HepG2 (cell line): ENCODE measurements around the gene FLAD1. TPM values are rescaled to one million over a fixed set of nuclear protein-coding genes. Genes with fewer than 3 reads are reported as not detected.

Experiments
- AKAP8 ChIP-seq: sonication (generic); formaldehyde crosslinking; IDR thresholded peaks from 2 replicates; pipeline ENCODE4 v1.5.1; 2020; ENCODE audit warnings: mild to moderate bottlenecking, missing genetic modification reagents
- CBFB ChIP-seq: sonication (generic); formaldehyde crosslinking; IDR thresholded peaks from 2 replicates; pipeline ENCODE4 v1.4.0; 2020; ENCODE audit warnings: missing genetic modification reagents
- ETV5 ChIP-seq: IDR thresholded peaks from 2 replicates; pipeline ENCODE4 v1.6.1; 2018; ENCODE audit warnings: missing biosample characterization, missing genetic modification reagents, inconsistent platforms, borderline replicate concordance
- FIP1L1 ChIP-seq: fragments of 200-400 bp; formaldehyde crosslinking; IDR thresholded peaks from 2 replicates; pipeline ENCODE4 v1.6.1; 2018; ENCODE audit warnings: low read depth, mild to moderate bottlenecking, low read length, moderate library complexity, borderline replicate concordance; ENCODE audit not compliant: insufficient read depth
- KMT2B ChIP-seq: IDR thresholded peaks from 2 replicates; pipeline ENCODE4 v1.6.1; 2016; ENCODE audit warnings: missing genetic modification reagents, missing compliant biosample characterization
- NR2C2 ChIP-seq: sonication (generic); formaldehyde crosslinking; IDR thresholded peaks from 2 replicates; pipeline ENCODE4 v1.4.0; 2020; ENCODE audit warnings: missing genetic modification reagents, mild to moderate bottlenecking, moderate library complexity, borderline replicate concordance
- PCBP1 ChIP-seq: fragments of 200-400 bp; formaldehyde crosslinking; IDR thresholded peaks from 2 replicates; pipeline ENCODE4 v1.6.1; 2017; ENCODE audit warnings: mild to moderate bottlenecking, low read depth, low read length, borderline replicate concordance
- PHF21A ChIP-seq: sonication (generic); formaldehyde crosslinking; IDR thresholded peaks from 2 replicates; pipeline ENCODE4 v1.5.0; 2020; ENCODE audit warnings: mild to moderate bottlenecking, missing genetic modification reagents
- PRDM10 ChIP-seq: sonication (generic); formaldehyde crosslinking; IDR thresholded peaks from 2 replicates; pipeline ENCODE4 v1.4.0; 2020; ENCODE audit warnings: low read depth, missing genetic modification reagents
- RBM22 ChIP-seq: fragments of 200-400 bp; formaldehyde crosslinking; optimal IDR thresholded peaks from 2 replicates; pipeline ENCODE3; 2017; ENCODE audit warnings: mild to moderate bottlenecking, low read length, moderate library complexity
- RFX1 ChIP-seq: fragments of 450-650 bp; IDR thresholded peaks from 2 replicates; pipeline ENCODE4 v1.6.1; 2017
- SCMH1 ChIP-seq: sonication (generic); formaldehyde crosslinking; IDR thresholded peaks from 2 replicates; pipeline ENCODE4 v1.9.0; 2021; ENCODE audit warnings: missing genetic modification reagents, mild to moderate bottlenecking, borderline replicate concordance
- TAF15 ChIP-seq: fragments of 200-400 bp; formaldehyde crosslinking; IDR thresholded peaks from one replicate; pipeline ENCODE4 v1.6.1; 2018; ENCODE audit warnings: mild to moderate bottlenecking, low read depth, low read length; ENCODE audit not compliant: poor library complexity, severe bottlenecking
- TCF7 ChIP-seq: sonication (generic); IDR thresholded peaks from 2 replicates; pipeline ENCODE4 v1.6.1; 2016; ENCODE audit warnings: antibody characterized with exemption, low read depth
- ZC3H4 ChIP-seq: sonication (generic); formaldehyde crosslinking; IDR thresholded peaks from 2 replicates; pipeline ENCODE4 v1.4.0; 2020; ENCODE audit warnings: missing genetic modification reagents, borderline replicate concordance
- ZFP1 ChIP-seq: IDR thresholded peaks from 2 replicates; pipeline ENCODE4 v1.6.1; 2016
- ZNF331 ChIP-seq: sonication (generic); formaldehyde crosslinking; IDR thresholded peaks from 2 replicates; pipeline ENCODE4 v1.4.0; 2020; ENCODE audit warnings: missing genetic modification reagents
- ZNF543 ChIP-seq: sonication (generic); formaldehyde crosslinking; IDR thresholded peaks from 2 replicates; pipeline ENCODE4 v1.4.0; 2020; ENCODE audit warnings: mild to moderate bottlenecking, missing genetic modification reagents
- ZNF790 ChIP-seq: sonication (generic); formaldehyde crosslinking; IDR thresholded peaks from 2 replicates; pipeline ENCODE4 v1.8.0; 2022; ENCODE audit warnings: missing genetic modification reagents, mild to moderate bottlenecking, borderline replicate concordance
- ZNF850 ChIP-seq: sonication (generic); formaldehyde crosslinking; conservative IDR thresholded peaks from 2 replicates; pipeline ENCODE4 v1.9.0; 2021; ENCODE audit warnings: mild to moderate bottlenecking, missing genetic modification reagents
- ZSCAN25 ChIP-seq: sonication (generic); formaldehyde crosslinking; IDR thresholded peaks from 2 replicates; pipeline ENCODE4 v1.8.0; 2022; ENCODE audit warnings: mild to moderate bottlenecking, missing genetic modification reagents
- ZSCAN9 ChIP-seq: IDR thresholded peaks from 2 replicates; pipeline ENCODE4 v1.6.1; 2016; ENCODE audit warnings: borderline replicate concordance
- polyA plus RNA-seq, 8 experiments: library from polyadenylated mRNA; depleted of rRNA in 3 of 8; stranded (reverse) in 7 of 8; unstranded in 1 of 8; fragments of >200 nt; fragmentation: Illumina TruSeq in 4 of 8; extraction: Trizol in 4 of 8; gene quantifications; 2 replicates each; pipeline versions ENCODE4 v1.2.1 to v1.2.3, GENCODE V29; 2011 to 2016; ENCODE audit warnings: low read depth in 4 of 8, missing spikeins in 1 of 8, mixed read lengths in 1 of 8; ENCODE audit not compliant: insufficient read depth in 1 of 8
- total RNA-seq, 5 experiments: library from RNA; depleted of rRNA; stranded (reverse); fragments of >200 nt; fragmentation: Illumina TruSeq; extraction: Trizol; gene quantifications; 2 replicates each; pipeline ENCODE4 v1.2.3, GENCODE V29; 2016; ENCODE audit warnings: low read depth in 1 of 5
- TF ChIP-seq, protein P1 (sequence below): sonication (generic); formaldehyde crosslinking; conservative IDR thresholded peaks from 2 replicates; pipeline ENCODE4 v1.4.0; 2020; ENCODE audit warnings: mild to moderate bottlenecking, missing genetic modification reagents, moderate library complexity
- TF ChIP-seq, protein P2 (sequence below): sonication (generic); formaldehyde crosslinking; IDR thresholded peaks from 2 replicates; pipeline ENCODE4 v1.5.0; 2020; ENCODE audit warnings: missing genetic modification reagents, mild to moderate bottlenecking, borderline replicate concordance

FLAD1 gene
- total and polyA plus RNA-seq, 2 of the 13 experiments (the other 11 are each of a cell fraction or from before 2014, with no cell fraction given), result 25.9 to 32.8 TPM

GRCh38 chr1:155003766-155004351 lies 20.7 kb downstream of the FLAD1 start (continued):
- TF ChIP-seq, protein P1, sequence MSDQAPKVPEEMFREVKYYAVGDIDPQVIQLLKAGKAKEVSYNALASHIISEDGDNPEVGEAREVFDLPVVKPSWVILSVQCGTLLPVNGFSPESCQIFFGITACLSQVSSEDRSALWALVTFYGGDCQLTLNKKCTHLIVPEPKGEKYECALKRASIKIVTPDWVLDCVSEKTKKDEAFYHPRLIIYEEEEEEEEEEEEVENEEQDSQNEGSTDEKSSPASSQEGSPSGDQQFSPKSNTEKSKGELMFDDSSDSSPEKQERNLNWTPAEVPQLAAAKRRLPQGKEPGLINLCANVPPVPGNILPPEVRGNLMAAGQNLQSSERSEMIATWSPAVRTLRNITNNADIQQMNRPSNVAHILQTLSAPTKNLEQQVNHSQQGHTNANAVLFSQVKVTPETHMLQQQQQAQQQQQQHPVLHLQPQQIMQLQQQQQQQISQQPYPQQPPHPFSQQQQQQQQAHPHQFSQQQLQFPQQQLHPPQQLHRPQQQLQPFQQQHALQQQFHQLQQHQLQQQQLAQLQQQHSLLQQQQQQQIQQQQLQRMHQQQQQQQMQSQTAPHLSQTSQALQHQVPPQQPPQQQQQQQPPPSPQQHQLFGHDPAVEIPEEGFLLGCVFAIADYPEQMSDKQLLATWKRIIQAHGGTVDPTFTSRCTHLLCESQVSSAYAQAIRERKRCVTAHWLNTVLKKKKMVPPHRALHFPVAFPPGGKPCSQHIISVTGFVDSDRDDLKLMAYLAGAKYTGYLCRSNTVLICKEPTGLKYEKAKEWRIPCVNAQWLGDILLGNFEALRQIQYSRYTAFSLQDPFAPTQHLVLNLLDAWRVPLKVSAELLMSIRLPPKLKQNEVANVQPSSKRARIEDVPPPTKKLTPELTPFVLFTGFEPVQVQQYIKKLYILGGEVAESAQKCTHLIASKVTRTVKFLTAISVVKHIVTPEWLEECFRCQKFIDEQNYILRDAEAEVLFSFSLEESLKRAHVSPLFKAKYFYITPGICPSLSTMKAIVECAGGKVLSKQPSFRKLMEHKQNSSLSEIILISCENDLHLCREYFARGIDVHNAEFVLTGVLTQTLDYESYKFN (CRISPR knock-in tag), result peak; percentile 61; the same call in 1 of the 2 replicates
- no peak for TF ChIP-seq TAF15
- TF ChIP-seq CBFB (CRISPR knock-in tag), result 0 out of 2 replicates have a peak, but pooled peaks have one; percentile 20
- no peak for TF ChIP-seq FIP1L1
- no peak for TF ChIP-seq ZC3H4
- no peak for TF ChIP-seq ZNF790 (CRISPR knock-in tag)
- TF ChIP-seq ZFP1 (CRISPR knock-in tag), result no peak
- TF ChIP-seq TCF7, result peak; percentile 58; the same call in 1 of the 2 replicates
- TF ChIP-seq PCBP1, result no peak
- no peak for TF ChIP-seq ZNF850
- no peak for TF ChIP-seq ZSCAN25 (CRISPR knock-in tag)
- peak; percentile 79 for TF ChIP-seq ETV5 (CRISPR knock-in tag)
- TF ChIP-seq ZNF331 (CRISPR knock-in tag), result peak; percentile 35; the same call in 1 of the 2 replicates
- TF ChIP-seq AKAP8 (CRISPR knock-in tag), result peak; percentile 62; the same call in 1 of the 2 replicates
- TF ChIP-seq RFX1, result no peak
- peak; percentile 57; the same call in 1 of the 2 replicates for TF ChIP-seq PHF21A (CRISPR knock-in tag)
- TF ChIP-seq SCMH1, result no peak
- TF ChIP-seq ZNF543, result no peak
- TF ChIP-seq KMT2B (CRISPR knock-in tag), result no peak
- TF ChIP-seq ZSCAN9 (CRISPR knock-in tag), result no peak
- TF ChIP-seq, protein P2, sequence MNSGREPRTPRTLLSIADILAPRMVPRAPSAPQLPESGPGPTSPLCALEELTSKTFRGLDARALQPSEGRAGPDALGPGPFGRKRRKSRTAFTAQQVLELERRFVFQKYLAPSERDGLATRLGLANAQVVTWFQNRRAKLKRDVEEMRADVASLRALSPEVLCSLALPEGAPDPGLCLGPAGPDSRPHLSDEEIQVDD (CRISPR knock-in tag), result no peak
- TF ChIP-seq RBM22, result peak; percentile 31
- peak; percentile 35; the same call in 1 of the 2 replicates for TF ChIP-seq NR2C2 (CRISPR knock-in tag)
- TF ChIP-seq PRDM10 (CRISPR knock-in tag), result 0 out of 2 replicates have a peak, but pooled peaks have one; percentile 23
